Stimulated activated CD8-positive, alpha-beta memory T cell treated with anti-CD3 and anti-CD28 coated beads, Interleukin-7, amount 100 ng/mL, for 1 hour (primary cell): ENCODE data around the gene SLA2.
A peak's percentile ranks its signal among the peaks of the same experiment; 100 is the strongest.
"Not testable (repeated sequence)": the region's sequence is repeated elsewhere in the genome, so short reads cannot be mapped to it uniquely, and the experiment has no call there.

Experiments
- DNase-seq, 2 donors: peaks; one replicate each; pipeline ENCODE4 v3.0.0-alpha.2; 2020; ENCODE audit warnings: low read depth in 2 of 2

Gene SLA2

GRCh38 chr20:36573798-36574365, 72.1 kb downstream of the SLA2 start:
- no peak for DNase-seq

- DNase-seq, result peak; percentile 77 to 78
These were observed 72.7 kb downstream of the SLA2 start, which contains the start of gene TGIF2 for GRCh38 chr20:36573103-36573797. Gene TGIF2, plus strand, starts transcription at chr20:36573597. Its CDS starts 5,178 bp downstream, at chr20:36578775.

GRCh38 chr20:36572701-36573102, 73.3 kb downstream of the SLA2 start:
- DNase-seq, result no peak

GRCh38 chr20:36571564-36572504, 74.2 kb downstream of the SLA2 start:
- DNase-seq, result no peak

- DNase-seq, result no peak
These were observed 76.1 kb downstream of the SLA2 start for GRCh38 chr20:36569847-36570429.

- no peak for DNase-seq
These were observed 80.5 kb downstream of the SLA2 start for GRCh38 chr20:36565520-36565919.

- not testable (repeated sequence) for DNase-seq
These were observed 81.3 kb downstream of the SLA2 start for GRCh38 chr20:36564726-36565121.

- DNase-seq, result not testable (repeated sequence)
These were observed 81.8 kb downstream of the SLA2 start for GRCh38 chr20:36564078-36564725.

GRCh38 chr20:36563374-36563773, 82.6 kb downstream of the SLA2 start:
- DNase-seq, result no peak

- DNase-seq, result no peak
These were observed 83.3 kb downstream of the SLA2 start for GRCh38 chr20:36562724-36563123.
